Endothelial cell of umbilical vein (primary cell): ENCODE data around the gene TSNAXIP1. TPM values are rescaled to one million over a fixed set of nuclear protein-coding genes. Genes with fewer than 3 reads are reported as not detected.

Experiments
- BruUV-seq: library from RNA; stranded (reverse); fragments of 400-500 nt; replicated peaks from 2 replicates; lab custom pipeline; 2021; lab: Mats Ljungman, UMichigan
- CTCF ChIA-PET: fragments of 300-600, 350-600 bp; sonication (Branson Sonifier 250); formaldehyde crosslinking; loops from one replicate; lab custom pipeline; 2021; ENCODE audit warnings: antibody characterized with exemption, inconsistent platforms; lab: Charles Lee
- POLR2A ChIA-PET: fragments of 300-600, 350-600 bp; sonication (Branson Sonifier 250); formaldehyde crosslinking; loops from one replicate; lab custom pipeline; 2021; ENCODE audit warnings: antibody characterized with exemption, inconsistent platforms; lab: Charles Lee
- DNase-seq: peaks from one replicate; pipeline ENCODE4 v3.0.0-alpha.2; 2011; ENCODE audit warnings: low read depth, low spot score
- FAIRE-seq: peaks from 2 replicates; lab custom pipeline; 2011; peaks lifted over from hg19 to GRCh38; lab: Jason Lieb, UNC
- H2AFZ ChIP-seq: 2 replicates; pipeline ENCODE4 v1.6.0; 2012; ENCODE audit warnings: low read depth, low read length, control low read depth, inconsistent platforms
- H3K27ac ChIP-seq: 2 replicates; pipeline ENCODE4 v1.5.1; 2011; ENCODE audit warnings: low read depth, mild to moderate bottlenecking, control low read depth, low read length, moderate library complexity; ENCODE audit not compliant: insufficient read depth
- H3K27me3 ChIP-seq, 2 experiments: 2 replicates each; pipeline versions ENCODE4 v1.6.0 to v1.6.1; 2011; ENCODE audit warnings: low read length in 2 of 2, mixed read lengths in 1 of 2; ENCODE audit not compliant: control insufficient read depth in 2 of 2, insufficient read depth in 2 of 2
- H3K36me3 ChIP-seq, 2 experiments: 2 replicates in 1 of 2; 3 replicates in 1 of 2; pipeline ENCODE4 v1.5.1; 2011; ENCODE audit warnings: low read length in 2 of 2, mild to moderate bottlenecking in 1 of 2, moderate library complexity in 1 of 2; ENCODE audit not compliant: control insufficient read depth in 2 of 2, insufficient read depth in 2 of 2; ENCODE audit errors: extremely low read depth in 1 of 2
- H3K4me1 ChIP-seq: 3 replicates; pipeline ENCODE4 v1.5.1; 2011; ENCODE audit warnings: mild to moderate bottlenecking, low read length; ENCODE audit not compliant: control insufficient read depth, insufficient read depth; ENCODE audit errors: extremely low read depth
- H3K4me2 ChIP-seq: 2 replicates; pipeline ENCODE4 v1.6.1; 2011; ENCODE audit warnings: low read length, control low read depth, mixed read lengths; ENCODE audit not compliant: insufficient read depth
- H3K4me3 ChIP-seq, 3 experiments: fragments of 200-600 bp in 1 of 3; sonication (generic), shearing (Covaris generic) in 1 of 3; replicated peaks in 1 of 3; 2 replicates each; pipeline ENCODE4 v1.5.1; 2011 to 2016; ENCODE audit warnings: control low read depth in 3 of 3, low read length in 3 of 3, mild to moderate bottlenecking in 2 of 3, inconsistent platforms in 1 of 3, low read depth in 1 of 3, moderate library complexity in 1 of 3; ENCODE audit not compliant: insufficient read depth in 1 of 3
- H3K79me2 ChIP-seq: 2 replicates; pipeline ENCODE4 v1.6.0; 2012; ENCODE audit warnings: low read length, inconsistent platforms; ENCODE audit not compliant: control insufficient read depth, insufficient read depth
- H3K9ac ChIP-seq: replicated peaks from 2 replicates; pipeline ENCODE3; 2011; ENCODE audit warnings: low read length, control low read depth; ENCODE audit not compliant: insufficient read depth; ENCODE audit errors: extremely low read depth
- H3K9me1 ChIP-seq: replicated peaks from 3 replicates; pipeline ENCODE4 v1.6.0; 2011; ENCODE audit warnings: mild to moderate bottlenecking, low read length; ENCODE audit not compliant: control insufficient read depth, insufficient read depth; ENCODE audit errors: extremely low read depth
- H3K9me3 ChIP-seq: replicated peaks from 2 replicates; pipeline ENCODE4 v1.5.1; 2012; ENCODE audit warnings: low read length, inconsistent platforms; ENCODE audit not compliant: control insufficient read depth, insufficient read depth
- H4K20me1 ChIP-seq: replicated peaks from 2 replicates; pipeline ENCODE3; 2011; ENCODE audit warnings: mild to moderate bottlenecking, low read length; ENCODE audit not compliant: control insufficient read depth, insufficient read depth; ENCODE audit errors: extremely low read depth
- CTCF ChIP-seq, 2 donors: IDR thresholded peaks; 1 replicate in 1 of 2; 2 replicates in 1 of 2; pipeline ENCODE4 v1.5.1; 2011; ENCODE audit warnings: low read length in 2 of 2, mild to moderate bottlenecking in 2 of 2, moderate library complexity in 2 of 2, control low read depth in 1 of 2, inconsistent platforms in 1 of 2, low read depth in 1 of 2; ENCODE audit not compliant: insufficient read depth in 1 of 2; ENCODE audit errors: extremely low read depth in 1 of 2
- FOS ChIP-seq: IDR thresholded peaks from 2 replicates; pipeline ENCODE4 v1.6.1; 2011; ENCODE audit warnings: mild to moderate bottlenecking, low read length, moderate library complexity, borderline replicate concordance; ENCODE audit not compliant: insufficient read depth
- JUN ChIP-seq: IDR thresholded peaks from 2 replicates; pipeline ENCODE4 v1.6.1; 2011; ENCODE audit warnings: borderline replicate concordance, low read depth; ENCODE audit not compliant: insufficient read length, insufficient read depth
- MAX ChIP-seq: IDR thresholded peaks from 2 replicates; pipeline ENCODE4 v1.6.1; 2011; ENCODE audit not compliant: insufficient read depth, insufficient read length
- MYC ChIP-seq: IDR thresholded peaks from one replicate; pipeline ENCODE4 v1.6.1; 2011; ENCODE audit warnings: mild to moderate bottlenecking, low read depth, low read length
- POLR2A ChIP-seq: IDR thresholded peaks from 2 replicates; pipeline ENCODE4 v1.6.1; 2012; ENCODE audit warnings: low read depth, mild to moderate bottlenecking, control low read depth, low read length
- POLR2AphosphoS5 ChIP-seq: IDR thresholded peaks from 2 replicates; pipeline ENCODE4 v1.6.1; 2012; ENCODE audit warnings: low read depth, mild to moderate bottlenecking, control low read depth, low read length, moderate library complexity; ENCODE audit not compliant: insufficient read depth
- dilution Hi-C: fragments of 300-500 bp; cut with MboI; formaldehyde crosslinking; loops from one replicate; pipeline ENCODE4 v1.15.0; 2019; ENCODE audit warnings: low sequenced_read_pairs; ENCODE audit not compliant: extremely low pct_ligation_motif_present
- intact Hi-C: fragments of 100-400 bp; cut with micrococcal nuclease; formaldehyde crosslinking; loops from one replicate; pipeline ENCODE4 v1.10.0; 2022
- polyA plus RNA-seq, 4 experiments: library from polyadenylated mRNA; depleted of rRNA in 3 of 4; stranded (reverse) in 3 of 4; unstranded in 1 of 4; fragments of >200 nt; gene quantifications; 2 replicates each; pipeline versions ENCODE4 v1.2.1 to v1.2.3, GENCODE V29; 2011 to 2012; ENCODE audit warnings: missing spikeins in 1 of 4
- total RNA-seq: library from RNA; stranded (reverse); gene quantifications from 2 replicates; pipeline ENCODE4 v1.2.3, GENCODE V29; 2021

Gene TSNAXIP1
- total and polyA plus RNA-seq, 2 donors (not counting 3 experiments of a cell fraction or from before 2014, with no cell fraction given): 0.95 to 1.2 TPM

GRCh38 chr16:67770346-67770991, 36.2 kb upstream of the TSNAXIP1 start:
- Histone ChIP-seq H3K4me2 (peak overlapping the region; percentile 43), H2AFZ (no peak overlapping the region), H3K9me3 (no peaks in the 10 kb centered on the region), H3K36me3 (no peaks in the 10 kb centered on the region), H3K27ac (peak overlapping the region; percentile 88), H3K9me1 (no peaks in the 10 kb centered on the region), H3K27me3 (no peaks in the 10 kb centered on the region), H3K79me2 (peaks cover 2% of the 10 kb centered on the region), H3K9ac (peak overlapping the region; percentile 54), H3K4me3 (no peak overlapping the region), H4K20me1 (no peaks in the 10 kb centered on the region), H3K4me1 (peaks cover 56% of the 10 kb centered on the region)
- ChIA-PET POLR2A (no interaction called here), CTCF (interaction anchor here (1.1 to 1.7 kb wide), 5 partner anchors 10 to 97 kb away, joined by 3 to 8 read pairs (median 5); partner anchors contain the start of genes RANBP10 and TSNAXIP1)
- intact Hi-C loops (loop anchor here (2.0 kb wide), 1 partner anchor 36 kb away; the partner anchor contains the start of genes RANBP10 and TSNAXIP1), dilution Hi-C loops (no loop called here)
- TSS peak; percentile 97 for BruUV-seq
- DNase-seq (peak; percentile 75), FAIRE-seq (peak; percentile 80)
- TF ChIP-seq CTCF (IDR thresholded peaks at IDR 0.05; ENCODE audit: extremely low read depth in 1 of 2, insufficient read depth in 1 of 2, low read depth in 1 of 2, low read length in 2 of 2) (no peak), MAX (no peak), FOS (peak; percentile 34), JUN (peak; percentile 16), POLR2AphosphoS5 (peak; percentile 60), MYC (no peak), POLR2A (no peak)
